Right ventricle myocardium superior (tissue), 1 donor: Measurements from ENCODE around the gene ASTN1. TPM values are rescaled to one million over a fixed set of nuclear protein-coding genes. Genes with fewer than 3 reads are reported as not detected.

ENCODE experiments used
- ATAC-seq: fragments of 200-7000 bp; cut with Tn5 transposase; one replicate; pipeline ENCODE4 v1.9.1; 2020; ENCODE audit warnings: mild to moderate bottlenecking; ENCODE audit not compliant: poor library complexity
- DNase-seq: peaks from one replicate; pipeline ENCODE4 v3.0.0-alpha.2; 2020
- intact Hi-C: fragments of 100-400 bp; cut with DNase I; formaldehyde crosslinking; loops from one replicate; pipeline ENCODE4 v1.11.2; 2022
- total RNA-seq: library from RNA; stranded (reverse); fragmentation: NEBNext Ultra II Directional; extraction: Animal tissue kit (Norgen Biotek cat#: 25700); gene quantifications from one replicate; pipeline ENCODE4 v1.2.1, GENCODE V29; 2021
- donor health status: DM: no; HTN: yes; CAD: no; lungs with severe emphysema.

Gene ASTN1
- total RNA-seq, 1 donor from 2014 or later: 0.32 TPM

GRCh38 chr1:177063648-177064047 lies 100.9 kb downstream of the ASTN1 start:
- intact Hi-C loops: no loop called here

DNA sequence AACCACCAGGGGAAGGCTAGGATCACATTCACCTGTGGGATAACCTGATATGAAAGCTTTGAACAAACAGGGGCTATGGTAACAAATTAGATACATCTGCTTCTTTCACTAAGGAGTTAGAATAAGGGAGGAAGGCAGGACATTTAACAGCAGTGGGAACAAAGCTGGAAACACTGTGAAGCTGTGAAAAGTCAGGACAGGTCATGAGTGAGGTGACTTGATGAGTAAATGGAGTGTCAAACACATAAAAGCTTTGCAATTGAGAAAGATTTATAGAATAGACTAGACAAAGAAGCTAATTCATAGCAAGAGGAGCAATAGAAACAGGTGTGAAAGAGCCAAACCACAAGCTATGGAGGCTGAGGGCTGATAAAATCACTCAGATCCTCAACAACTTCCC lies 110.0 kb downstream of the ASTN1 start:
- DNase-seq (no peak), ATAC-seq (no peak)
- intact Hi-C loops: no loop called here

More at GRCh38 chr1:177063648-177064047, 100.9 kb downstream of the ASTN1 start:
- DNase-seq (no peak), ATAC-seq (no peak)

- DNase-seq (no peak), ATAC-seq (no peak)
- intact Hi-C loops: no loop called here
Measured at GRCh38 chr1:177053648-177054047, 110.9 kb downstream of the ASTN1 start.

GRCh38 chr1:177048314-177049069 lies 116.0 kb downstream of the ASTN1 start:
- intact Hi-C loops: no loop called here
- no peak for DNase-seq
- ATAC-seq: no peak

DNA sequence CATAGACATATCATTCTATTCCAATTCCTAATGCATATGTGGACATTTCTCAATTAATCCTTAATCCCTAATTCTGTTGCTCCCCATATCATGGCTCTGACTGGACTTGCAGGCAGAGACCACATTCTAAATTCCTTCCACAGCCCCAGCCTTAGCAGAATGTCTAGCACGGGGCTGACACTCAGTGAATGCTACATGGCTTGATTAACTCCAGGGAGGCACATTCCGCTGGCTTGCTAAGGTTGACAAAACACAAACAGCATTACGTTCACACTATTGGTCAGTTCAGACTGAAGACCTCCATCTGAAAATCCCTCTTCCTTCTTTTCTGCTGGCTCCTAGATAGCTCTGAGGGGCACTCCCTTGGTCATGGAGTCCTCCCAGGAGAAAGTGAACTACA lies 119.4 kb downstream of the ASTN1 start:
- ATAC-seq (no peak), DNase-seq (no peak)
- intact Hi-C loops: no loop called here

- ATAC-seq: no peak
- no peak for DNase-seq
- intact Hi-C loops: no loop called here
Measured at GRCh38 chr1:177044390-177044789, 120.1 kb downstream of the ASTN1 start.

GRCh38 chr1:177043597-177043996 lies 120.9 kb downstream of the ASTN1 start:
- intact Hi-C loops: no loop called here
- ATAC-seq (no peak), DNase-seq (no peak)

GRCh38 chr1:177035586-177035985 lies 128.9 kb downstream of the ASTN1 start:
- DNase-seq (no peak), ATAC-seq (no peak)
- intact Hi-C loops: no loop called here

DNA sequence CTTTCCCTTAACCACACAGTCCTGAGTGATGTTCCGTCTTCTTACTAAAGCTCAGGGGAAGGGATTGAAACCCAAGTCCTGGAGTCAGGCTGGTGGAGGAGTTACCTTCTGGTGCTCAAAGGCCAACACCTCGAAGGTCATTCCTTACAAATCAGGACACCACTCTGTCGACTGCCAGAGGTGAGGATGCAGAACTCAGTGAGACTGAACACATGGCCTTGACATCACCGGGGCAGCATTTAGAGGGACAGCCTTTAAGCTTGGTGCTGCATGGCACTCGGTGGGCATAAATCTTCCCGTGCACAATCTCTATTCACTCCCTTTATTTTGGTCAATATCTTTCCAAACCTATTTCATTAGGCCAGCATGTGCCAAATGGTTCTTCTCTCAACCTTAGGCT lies 130.9 kb downstream of the ASTN1 start:
- ATAC-seq (no peak), DNase-seq (no peak)
- intact Hi-C loops: no loop called here

DNA sequence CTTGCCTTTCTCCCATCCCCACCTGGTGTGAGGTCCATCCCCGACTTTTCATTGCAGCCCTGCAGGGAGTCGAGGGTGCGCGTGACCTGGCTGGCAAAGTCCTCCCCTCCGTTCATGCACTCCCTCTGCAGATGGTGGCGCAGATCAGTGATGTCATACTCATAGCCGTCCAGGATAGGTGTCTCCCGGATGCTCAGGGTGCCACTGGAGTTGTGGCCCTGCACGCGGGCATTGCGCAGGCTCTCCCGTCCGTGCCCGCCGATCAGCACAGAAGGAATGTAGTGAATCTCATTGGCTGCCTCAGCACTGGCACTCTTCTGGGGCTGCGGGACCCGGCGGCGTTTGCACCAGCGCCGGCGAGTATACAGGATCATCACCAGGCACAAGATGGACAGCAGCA lies 132.1 kb downstream of the ASTN1 start:
- no peak for ATAC-seq
- intact Hi-C loops: no loop called here
- no peak for DNase-seq

DNA sequence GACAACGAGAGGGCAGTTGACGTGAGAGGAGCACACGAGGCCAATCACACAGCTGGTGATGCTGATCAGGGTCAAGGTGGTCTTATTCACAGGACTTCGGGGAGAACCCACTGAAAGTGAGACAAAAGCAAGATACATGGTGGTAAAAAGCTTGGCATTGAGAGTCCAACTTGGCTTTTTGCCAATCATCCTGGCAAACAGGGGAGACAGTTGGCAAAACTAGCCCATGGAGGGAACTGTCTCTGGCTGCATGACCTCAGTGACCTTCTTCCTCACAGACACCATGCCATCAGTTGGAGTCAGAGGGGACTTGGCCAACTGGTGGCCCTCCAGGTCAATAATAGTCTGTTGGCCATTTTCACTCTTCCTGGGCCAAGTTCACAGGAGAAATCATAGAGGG lies 139.9 kb downstream of the ASTN1 start:
- intact Hi-C loops: no loop called here
- no peak for ATAC-seq

GRCh38 chr1:177023726-177024125 lies 140.8 kb downstream of the ASTN1 start:
- no peak for DNase-seq
- no peak for ATAC-seq
- intact Hi-C loops: no loop called here

More for the DNA sequence above, 139.9 kb downstream of the ASTN1 start:
- DNase-seq: no peak

DNA sequence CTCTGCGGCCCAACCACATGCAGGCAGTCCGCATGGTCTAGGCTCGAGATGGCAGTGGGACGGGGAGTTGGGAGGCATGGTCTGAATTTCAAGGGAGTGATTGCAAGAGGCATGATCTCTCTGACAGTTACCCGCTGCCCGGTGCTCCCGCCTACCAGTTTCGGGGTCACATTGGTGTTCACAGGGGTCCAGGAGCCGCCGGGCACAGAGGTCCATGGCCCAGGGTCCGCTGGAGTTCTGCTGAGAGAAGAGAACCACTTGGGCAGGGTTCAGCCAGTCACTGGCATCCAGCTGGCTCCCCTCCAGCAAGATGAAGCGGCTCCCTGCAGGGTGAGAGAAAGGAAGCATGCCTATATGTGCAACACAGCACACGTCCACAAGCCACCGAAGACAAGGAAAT lies 141.3 kb downstream of the ASTN1 start:
- DNase-seq: no peak
- ATAC-seq: no peak
- intact Hi-C loops: no loop called here

DNA sequence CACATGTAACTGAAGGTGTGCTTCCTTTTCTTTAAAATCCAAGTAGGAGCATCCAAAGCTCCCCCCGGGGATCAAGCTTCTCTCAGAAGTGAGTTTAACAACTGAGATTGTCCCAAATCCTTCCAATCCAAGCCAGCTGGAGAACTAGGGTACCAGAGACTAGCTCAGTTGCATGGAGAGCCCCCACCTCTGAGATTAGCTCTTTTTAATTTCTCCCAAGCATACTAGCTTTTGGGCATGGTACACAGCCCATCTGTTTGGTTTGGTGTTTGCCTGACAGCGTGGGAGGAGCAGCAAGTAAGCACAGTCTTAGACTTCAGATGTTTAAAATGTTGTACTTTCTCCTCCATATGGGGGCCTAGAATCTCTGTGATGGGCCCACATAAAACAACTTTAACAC lies 142.8 kb downstream of the ASTN1 start:
- no peak for DNase-seq
- no peak for ATAC-seq
- intact Hi-C loops: no loop called here

GRCh38 chr1:177020851-177021589 lies 143.5 kb downstream of the ASTN1 start:
- DNase-seq (no peak), ATAC-seq (peak; percentile 43)
- intact Hi-C loops: no loop called here

DNA sequence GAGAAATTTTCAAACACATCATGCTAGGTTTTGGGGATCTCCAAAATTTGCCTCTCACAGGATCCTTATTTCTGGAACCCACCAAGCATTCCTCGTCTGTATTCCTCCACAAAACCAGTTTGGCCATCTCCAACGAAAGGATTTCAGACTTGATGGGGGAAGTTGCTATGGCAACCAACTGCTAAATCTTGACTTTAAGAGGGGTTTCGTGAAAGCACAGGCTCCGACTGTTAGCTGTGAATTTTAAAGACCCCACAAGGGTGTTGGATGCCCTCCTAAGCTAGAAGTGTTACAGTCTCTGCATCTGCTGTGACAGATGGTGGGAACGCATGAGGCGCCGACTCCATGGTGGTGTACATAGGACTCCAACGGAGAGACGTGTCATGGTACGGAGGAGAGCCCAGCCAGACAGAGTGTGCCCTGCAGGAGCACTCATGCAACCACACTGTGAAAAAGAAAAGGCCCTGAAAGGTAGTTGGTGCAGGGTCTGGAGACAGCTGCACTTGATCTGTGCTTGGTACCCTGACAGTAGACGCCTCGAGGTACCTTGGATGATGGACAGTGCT lies 147.1 kb downstream of the ASTN1 start:
- DNase-seq (no peak), ATAC-seq (no peak)
- intact Hi-C loops: no loop called here

DNA sequence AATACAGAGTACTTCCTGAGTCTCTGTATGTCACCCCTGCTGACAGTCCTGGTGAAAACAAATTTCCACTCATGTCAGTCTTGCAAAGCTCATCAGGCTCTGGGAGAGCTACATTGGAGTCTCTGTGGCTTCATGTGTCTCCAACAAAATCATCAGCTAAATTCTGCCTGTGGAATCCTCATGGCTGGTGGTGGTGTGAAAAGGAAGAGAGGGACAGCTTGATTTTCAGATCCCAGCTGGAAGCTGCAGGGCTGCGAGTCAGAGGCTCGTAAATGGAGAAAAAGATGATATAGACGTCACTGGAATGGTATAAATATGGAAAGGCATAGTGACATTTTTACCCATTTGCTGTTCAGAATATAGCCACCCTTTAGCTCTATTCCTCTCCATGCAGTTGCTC lies 150.2 kb downstream of the ASTN1 start:
- no peak for DNase-seq
- no peak for ATAC-seq
- intact Hi-C loops: no loop called here

DNA sequence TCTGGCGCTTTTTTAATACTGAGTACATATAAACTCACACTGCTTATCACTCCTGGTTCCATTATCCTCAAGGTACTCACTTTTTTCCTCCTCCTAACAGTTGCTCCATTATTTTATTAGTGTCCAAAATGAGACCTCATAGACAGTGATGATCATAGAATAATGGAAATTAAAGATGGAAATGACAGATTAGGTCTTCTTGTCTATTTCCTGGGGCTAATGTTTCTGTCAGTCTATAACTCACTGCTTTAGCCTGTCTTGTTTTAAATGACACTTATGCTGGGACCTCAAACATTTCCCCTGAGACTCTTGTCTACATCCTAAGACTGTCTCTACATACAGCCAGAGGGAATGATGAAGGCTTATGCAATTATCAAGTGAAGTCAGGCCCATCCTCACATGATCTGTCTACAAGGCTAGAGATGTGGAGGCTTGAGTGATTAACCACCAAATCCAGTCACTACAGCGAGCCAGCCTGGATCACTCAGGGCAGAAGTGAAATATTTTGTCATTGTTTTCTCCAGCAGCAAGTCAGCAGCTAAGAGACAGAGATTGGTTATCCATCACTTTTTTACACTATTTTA lies 152.1 kb downstream of the ASTN1 start:
- intact Hi-C loops: no loop called here
- DNase-seq: no peak
- ATAC-seq: no peak

- DNase-seq: no peak
- intact Hi-C loops: no loop called here
- no peak for ATAC-seq
Measured at GRCh38 chr1:177011508-177011907, 153.0 kb downstream of the ASTN1 start.
